A673 (cell line): ENCODE results near the gene PYGB. TPM values are rescaled to one million over a fixed set of nuclear protein-coding genes. Genes with fewer than 3 reads are reported as not detected.

Source experiments
- BruUV-seq: library from RNA; stranded (reverse); fragments of 400-500 nt; replicated peaks from 2 replicates; lab custom pipeline; 2021; lab: Mats Ljungman, UMichigan
- CTCF ChIA-PET: fragments of 300-600 bp; sonication (Branson Sonifier 250); formaldehyde crosslinking; loops from one replicate; lab custom pipeline; 2022; ENCODE audit warnings: antibody characterized with exemption; lab: Charles Lee
- POLR2A ChIA-PET: fragments of 300-600 bp; sonication (Branson Sonifier 250); formaldehyde crosslinking; loops from one replicate; lab custom pipeline; 2022; ENCODE audit warnings: antibody characterized with exemption; ENCODE audit not compliant: low non-redundant PET; lab: Charles Lee
- DNase-seq: peaks from one replicate; pipeline ENCODE4 v3.0.0-alpha.2; 2015; ENCODE audit warnings: low spot score
- H3K27ac ChIP-seq: fragments of 200-600 bp; sonication (generic); 2 replicates; pipeline ENCODE4 v1.5.1; 2016; ENCODE audit warnings: mixed run types, low read depth, mild to moderate bottlenecking, mixed read lengths, antibody characterized with exemption, low read length; ENCODE audit not compliant: poor library complexity, severe bottlenecking
- H3K27me3 ChIP-seq: fragments of 200-600 bp; sonication (generic); replicated peaks from 2 replicates; pipeline ENCODE4 v1.6.1; 2017; ENCODE audit warnings: mixed run types, low read depth, mild to moderate bottlenecking, mixed read lengths, antibody characterized with exemption, low read length; ENCODE audit not compliant: insufficient read depth, poor library complexity
- H3K36me3 ChIP-seq: fragments of 200-600 bp; sonication (generic); 2 replicates; pipeline ENCODE4 v1.6.1; 2016; ENCODE audit warnings: mixed run types, mild to moderate bottlenecking, mixed read lengths, antibody characterized with exemption, low read length; ENCODE audit not compliant: insufficient read depth, poor library complexity, severe bottlenecking
- H3K4me1 ChIP-seq: fragments of 200-600 bp; sonication (generic); 2 replicates; pipeline ENCODE4 v1.6.1; 2017; ENCODE audit warnings: mixed run types, mild to moderate bottlenecking, mixed read lengths, antibody characterized with exemption, low read length; ENCODE audit not compliant: insufficient read depth, poor library complexity, severe bottlenecking
- H3K4me3 ChIP-seq: fragments of 200-600 bp; sonication (generic); 2 replicates; pipeline ENCODE4 v1.5.1; 2016; ENCODE audit warnings: low read depth, mixed run types, mild to moderate bottlenecking, mixed read lengths, low read length; ENCODE audit not compliant: poor library complexity, severe bottlenecking
- H3K9me3 ChIP-seq: fragments of 200-600 bp; sonication (generic); 2 replicates; pipeline ENCODE4 v1.6.1; 2016; ENCODE audit warnings: mixed run types, low read depth, mild to moderate bottlenecking, mixed read lengths, antibody characterized with exemption, low read length; ENCODE audit not compliant: poor library complexity, severe bottlenecking
- CTCF ChIP-seq: fragments of 300-800, 200-600 bp; sonication (generic); conservative IDR thresholded peaks from 2 replicates; pipeline ENCODE4 v1.5.1; 2017; ENCODE audit warnings: low read depth, mild to moderate bottlenecking, antibody characterized with exemption, low read length, moderate library complexity, mixed read lengths
- EZH2 ChIP-seq: fragments of 200-600 bp; sonication (generic); IDR thresholded peaks from 2 replicates; pipeline ENCODE4 v1.6.1; 2017; ENCODE audit warnings: borderline replicate concordance, low read depth, mild to moderate bottlenecking, mixed read lengths, antibody characterized with exemption, low read length; ENCODE audit not compliant: poor library complexity, severe bottlenecking
- intact Hi-C: fragments of 100-400 bp; cut with micrococcal nuclease; formaldehyde crosslinking; loops from one replicate; pipeline ENCODE4 v1.10.0; 2022; ENCODE audit not compliant: unreplicated experiment
- total RNA-seq: library from RNA; stranded (reverse); gene quantifications from 2 replicates; pipeline ENCODE4 v1.2.3, GENCODE V29; 2021

The PYGB gene
- total RNA-seq, 1 experiment from 2014 or later: 52.3 TPM

GRCh38 chr20:25206548-25206947, 41.3 kb upstream of the PYGB start:
- H3K27me3 ChIP-seq: no peaks in the 10 kb centered on the region
- no peaks in the 10 kb centered on the region for H3K9me3 ChIP-seq
- no TSS peak for BruUV-seq
- H3K4me3 ChIP-seq: no peak overlapping the region
- no peak for DNase-seq
- peaks cover 7% of the 10 kb centered on the region for H3K4me1 ChIP-seq
- H3K36me3 ChIP-seq: peaks cover 10% of the 10 kb centered on the region
- intact Hi-C loops: no loop called here
- ChIA-PET CTCF (no interaction called here), POLR2A (no interaction called here)
- no peak overlapping the region for H3K27ac ChIP-seq
- TF ChIP-seq EZH2 (no peak), CTCF (no peak)

GRCh38 chr20:25207149-25207959, 40.5 kb upstream of the PYGB start:
- intact Hi-C loops: no loop called here
- TF ChIP-seq EZH2 (no peak), CTCF (no peak)
- CTCF ChIA-PET: no interaction called here
- Histone ChIP-seq H3K9me3 (no peaks in the 10 kb centered on the region), H3K36me3 (peaks cover 14% of the 10 kb centered on the region), H3K27me3 (no peaks in the 10 kb centered on the region), H3K4me3 (no peak overlapping the region), H3K27ac (no peak overlapping the region), H3K4me1 (peaks cover 7% of the 10 kb centered on the region)
- DNase-seq: no peak
- BruUV-seq: no TSS peak
- POLR2A ChIA-PET: interaction anchor here (0.6 kb wide), 1 partner anchor 12 kb away, joined by 4 read pairs; no protein-coding TSS in a partner anchor

- H3K36me3 ChIP-seq: peaks cover 16% of the 10 kb centered on the region
- POLR2A ChIA-PET: interaction anchor here (0.6 kb wide), 1 partner anchor 13 kb away, joined by 4 read pairs; no protein-coding TSS in a partner anchor
- no peaks in the 10 kb centered on the region for H3K27me3 ChIP-seq
- no peaks in the 10 kb centered on the region for H3K9me3 ChIP-seq
- BruUV-seq: no TSS peak
- no peak for DNase-seq
- CTCF ChIA-PET: no interaction called here
- no peak for TF ChIP-seq CTCF
- no peak for TF ChIP-seq EZH2
- H3K4me1 ChIP-seq: peaks cover 7% of the 10 kb centered on the region
- H3K27ac ChIP-seq: no peak overlapping the region
- no peak overlapping the region for H3K4me3 ChIP-seq
- intact Hi-C loops: no loop called here
Measured at GRCh38 chr20:25207960-25208534, 39.8 kb upstream of the PYGB start.
